ENCODE results near the gene JAGN1. TPM values are rescaled to one million over a fixed set of nuclear protein-coding genes. Genes with fewer than 3 reads are reported as not detected.
A peak's percentile ranks its signal among the peaks of the same experiment; 100 is the strongest.

JAGN1 gene
- total and polyA plus RNA-seq, 9 of the 15 experiments (the other 6 are each of a cell fraction or from before 2014, with no cell fraction given) = 31.6 to 77.8 (median 40.3) TPM

GRCh38 chr3:9884555-9885165 lies 5.8 kb upstream of the JAGN1 start (continued):
- TF ChIP-seq CTBP1 (IDR thresholded peaks at IDR 0.05; ENCODE audit: borderline replicate concordance) (peak; percentile 87), ZNF609 (CRISPR knock-in tag; IDR thresholded peaks at IDR 0.05; ENCODE audit: borderline replicate concordance) (no peak), ILK (tag; IDR thresholded peaks at IDR 0.05; ENCODE audit: borderline replicate concordance, low read depth) (no peak), L3MBTL2 (IDR thresholded peaks at IDR 0.05) (peak; percentile 84), ELF2 (CRISPR knock-in tag; IDR thresholded peaks at IDR 0.05) (no peak), SMARCE1 (IDR thresholded peaks at IDR 0.05) (peak; percentile 89), POLR2A (conservative IDR thresholded peaks at IDR 0.05) (no peak), AFF1 (IDR thresholded peaks at IDR 0.05; ENCODE audit: low read depth in 1 of 2, partially characterized antibody in 2 of 2) (peak in 1 of 2 experiments; percentile 35), CREM (IDR thresholded peaks at IDR 0.05; ENCODE audit: low read depth) (0 out of 2 replicates have a peak, but pooled peaks have one; percentile 43), NFE2 (IDR thresholded peaks at IDR 0.05; ENCODE audit: low read depth) (peak; percentile 89), EWSR1 (IDR thresholded peaks at IDR 0.05; ENCODE audit: borderline replicate concordance, low read depth, partially characterized antibody) (no peak), E2F5 (CRISPR knock-in tag; IDR thresholded peaks at IDR 0.05) (no peak), YY1 (IDR thresholded peaks at IDR 0.05; ENCODE audit: borderline replicate concordance in 1 of 3, control insufficient read depth in 1 of 3, extremely low read depth in 1 of 3, insufficient read depth in 3 of 3, insufficient read length in 1 of 3, insufficient replicate concordance in 2 of 3, low read depth in 1 of 3, low read length in 2 of 3) (no peak), COPS2 (conservative IDR thresholded peaks at IDR 0.05) (no peak), SUPT5H (IDR thresholded peaks at IDR 0.05) (no peak), ZNF224 (CRISPR knock-in tag; IDR thresholded peaks at IDR 0.05) (no peak), CHD2 (IDR thresholded peaks at IDR 0.05; ENCODE audit: low read depth, low read length) (no peak)

All from K562 (cell line).